GM18861 (cell line): ENCODE results near the gene NOL4L.
"Not testable (repeated sequence)": the region's sequence is repeated elsewhere in the genome, so short reads cannot be mapped to it uniquely, and the experiment has no call there.

Experiments
- ATAC-seq: cut with Tn5 transposase; IDR thresholded peaks from one replicate; pipeline ENCODE4 v1.9.1; 2021; ENCODE audit not compliant: unreplicated experiment

NOL4L gene

DNA sequence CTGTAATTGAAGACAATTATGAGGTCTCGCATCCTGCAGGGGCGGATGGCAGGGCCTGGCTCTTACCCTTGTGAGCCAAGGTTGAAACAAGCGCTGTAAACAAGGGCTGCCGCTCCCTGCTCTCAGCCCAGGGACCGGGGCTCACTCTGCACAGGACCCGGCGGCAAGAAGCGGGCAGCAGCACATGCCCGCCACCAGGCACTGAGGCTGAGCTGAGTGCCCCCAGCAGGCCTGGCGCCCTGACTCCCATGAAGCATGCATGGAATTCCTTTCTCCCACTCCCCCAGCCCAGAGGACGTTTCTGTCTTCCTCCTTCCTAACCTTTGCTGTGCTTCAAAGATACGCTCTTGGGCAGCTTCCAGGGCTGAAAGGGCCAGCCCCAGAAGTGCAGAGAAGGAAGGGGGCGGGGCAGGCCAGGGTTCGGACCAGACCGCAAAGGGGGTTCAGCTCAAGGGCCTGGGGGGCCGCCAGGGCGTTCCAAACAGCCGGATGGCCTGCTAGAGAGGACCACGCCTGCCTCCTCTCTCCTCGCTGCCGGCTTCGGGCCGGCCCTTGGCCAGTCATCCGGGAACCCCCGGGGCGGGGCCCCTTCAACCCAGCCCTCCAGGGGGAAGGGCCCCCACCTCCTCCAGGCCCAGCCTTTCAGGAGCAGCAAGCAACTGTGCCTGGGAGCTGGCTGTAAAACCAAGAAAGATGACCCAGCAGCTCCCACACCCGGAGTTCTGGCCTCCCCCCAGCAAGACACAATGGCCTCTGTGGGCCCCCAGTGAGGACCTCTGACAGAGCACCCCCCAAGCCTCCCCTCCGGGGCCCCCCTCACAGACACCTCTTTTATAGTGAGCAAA lies 109.9 kb downstream of the NOL4L start:
- ATAC-seq = no peak

GRCh38 chr20:32474717-32474966 lies 110.5 kb downstream of the NOL4L start:
- ATAC-seq = no peak

- ATAC-seq = no peak
Measured at GRCh38 chr20:32474009-32474716, 111.0 kb downstream of the NOL4L start.

GRCh38 chr20:32473231-32474008 lies 111.7 kb downstream of the NOL4L start:
- no peak for ATAC-seq

- ATAC-seq = no peak
Measured at GRCh38 chr20:32472581-32473207, 112.4 kb downstream of the NOL4L start.

- ATAC-seq = no peak
Measured at GRCh38 chr20:32470940-32471339, 114.2 kb downstream of the NOL4L start.

- no peak for ATAC-seq
Measured at GRCh38 chr20:32470025-32470861, 114.9 kb downstream of the NOL4L start.

- no peak for ATAC-seq
Measured at GRCh38 chr20:32468860-32469259, 116.3 kb downstream of the NOL4L start.

DNA sequence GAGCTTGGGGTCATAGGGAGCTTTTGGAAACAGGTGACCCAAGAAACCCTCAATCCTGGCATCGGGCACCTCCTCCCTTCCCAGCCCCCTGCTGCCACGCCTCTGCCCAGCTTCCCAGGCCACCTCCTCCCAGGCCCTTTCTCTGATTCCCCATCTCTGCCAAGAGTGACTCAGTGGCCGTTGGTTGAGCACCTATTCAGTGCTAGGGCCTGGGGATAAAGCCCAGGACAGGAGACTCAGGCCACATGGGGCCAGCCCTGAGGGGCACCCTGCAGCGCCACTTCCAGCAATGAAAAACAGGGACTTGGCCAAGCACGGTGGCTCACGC lies 116.9 kb downstream of the NOL4L start:
- ATAC-seq = no peak

DNA sequence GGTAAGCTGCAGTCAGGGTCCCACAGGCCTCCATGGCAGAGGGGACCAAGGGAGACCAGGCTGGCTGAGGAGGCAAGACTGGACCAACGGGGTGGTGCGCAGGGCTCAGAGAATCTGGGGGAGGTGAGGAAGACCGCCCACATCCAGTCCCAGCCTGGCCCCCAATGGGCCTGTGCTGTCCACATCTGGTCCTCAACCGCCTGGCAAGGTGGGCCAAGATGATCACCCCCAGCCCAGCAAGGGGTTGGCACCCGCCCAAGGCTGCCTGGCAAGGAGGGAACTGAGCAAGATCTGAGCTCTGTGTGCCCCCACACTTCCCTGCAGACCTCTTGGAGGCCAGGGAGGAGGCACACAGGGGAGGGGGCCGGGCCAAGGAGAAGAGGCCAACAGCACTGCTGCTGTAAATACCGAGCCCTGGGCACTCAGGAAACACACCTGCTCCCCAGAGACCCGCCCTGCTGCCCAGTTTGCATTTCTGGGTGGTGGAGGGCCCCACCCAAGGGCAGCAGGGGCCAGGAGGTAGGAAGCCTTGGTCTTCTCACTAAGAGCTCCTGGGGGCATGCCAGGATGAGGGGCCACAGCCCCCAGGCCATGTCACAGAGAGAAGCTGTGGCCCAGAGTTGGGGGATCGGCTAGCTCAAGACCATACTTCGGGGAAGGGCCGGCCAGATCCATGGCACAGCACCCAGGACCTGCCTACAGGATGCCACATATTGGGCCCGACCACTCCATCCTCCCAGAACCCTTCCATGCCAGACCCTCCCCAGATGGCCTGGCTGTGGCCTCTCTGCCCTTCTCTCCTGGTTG lies 117.4 kb downstream of the NOL4L start:
- ATAC-seq = no peak

DNA sequence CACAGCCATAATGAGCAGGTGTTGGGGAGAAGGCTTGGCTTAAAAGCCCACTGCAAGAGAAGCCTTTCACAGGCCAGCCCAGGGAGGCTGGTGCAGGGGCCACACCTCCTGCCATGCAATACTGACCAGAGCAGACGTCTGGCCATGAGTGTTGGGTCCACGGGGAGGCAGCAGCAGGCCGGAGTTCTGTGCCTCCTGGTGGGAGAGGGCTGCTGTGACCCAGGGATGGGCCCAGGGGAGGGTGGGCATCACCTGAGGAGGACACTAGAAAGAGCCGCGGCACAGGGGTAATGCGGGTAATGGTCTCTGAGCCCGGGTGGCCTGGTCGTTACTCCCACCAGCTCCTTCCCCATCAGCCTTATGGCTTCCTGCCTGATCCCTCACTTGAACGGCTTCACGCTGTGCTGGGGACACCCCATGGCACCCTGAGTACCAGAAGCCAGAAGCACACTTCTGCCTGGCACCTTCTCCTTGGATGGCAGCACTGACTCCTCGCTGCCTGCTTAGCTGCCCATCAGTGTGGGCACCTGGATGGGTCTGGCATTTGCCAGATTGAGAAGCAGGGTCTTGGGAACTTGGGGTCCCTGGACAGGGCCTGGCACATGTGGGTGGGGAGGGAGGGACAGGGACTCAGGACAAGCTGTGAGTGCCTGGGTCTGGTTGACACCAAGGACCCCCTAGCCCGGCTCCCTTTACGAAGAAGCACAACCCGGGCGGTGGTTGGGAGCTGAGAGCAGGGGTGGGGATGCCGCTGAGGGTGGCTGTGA lies 118.2 kb downstream of the NOL4L start:
- no peak for ATAC-seq

GRCh38 chr20:32465901-32466675 lies 119.0 kb downstream of the NOL4L start:
- ATAC-seq = not testable (repeated sequence)

DNA sequence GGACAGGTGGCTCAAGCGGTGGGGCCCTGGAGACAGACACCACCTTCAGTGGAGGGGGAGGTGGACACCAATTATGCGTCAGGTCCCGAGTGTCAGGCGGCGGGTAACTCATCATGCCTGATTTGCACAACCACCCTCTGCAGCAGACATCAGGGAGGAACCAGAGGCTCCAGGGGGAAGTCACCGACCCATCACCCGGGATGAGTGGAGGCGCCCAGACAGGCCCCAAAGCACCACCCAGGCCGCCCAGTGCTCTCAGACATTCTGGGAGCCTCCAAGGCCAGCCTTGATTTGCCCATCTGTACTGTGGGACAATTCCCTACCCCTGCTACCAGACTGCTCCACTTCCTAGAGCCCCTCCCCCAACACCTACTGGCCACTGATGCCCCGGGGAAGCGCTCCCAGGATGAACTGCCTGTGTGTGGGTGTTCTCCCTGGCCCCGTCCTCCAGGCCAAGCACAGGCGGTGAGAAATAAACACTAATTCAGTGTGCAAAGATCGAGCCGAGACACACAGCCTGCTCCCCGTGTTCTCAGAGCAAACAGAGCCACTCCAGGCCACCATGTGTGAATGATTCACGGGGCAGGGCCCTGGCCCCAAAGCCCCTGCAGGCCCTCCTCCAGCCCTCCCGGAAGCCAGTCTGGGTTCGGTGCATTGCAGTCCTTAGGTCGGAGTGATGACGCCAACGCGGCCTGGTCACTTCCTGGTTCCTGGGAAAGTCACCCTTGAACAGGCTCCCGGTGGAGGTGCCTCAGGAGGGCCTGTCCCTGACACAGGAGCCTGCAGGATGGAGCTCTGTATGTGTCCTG lies 119.8 kb downstream of the NOL4L start:
- ATAC-seq = no peak

DNA sequence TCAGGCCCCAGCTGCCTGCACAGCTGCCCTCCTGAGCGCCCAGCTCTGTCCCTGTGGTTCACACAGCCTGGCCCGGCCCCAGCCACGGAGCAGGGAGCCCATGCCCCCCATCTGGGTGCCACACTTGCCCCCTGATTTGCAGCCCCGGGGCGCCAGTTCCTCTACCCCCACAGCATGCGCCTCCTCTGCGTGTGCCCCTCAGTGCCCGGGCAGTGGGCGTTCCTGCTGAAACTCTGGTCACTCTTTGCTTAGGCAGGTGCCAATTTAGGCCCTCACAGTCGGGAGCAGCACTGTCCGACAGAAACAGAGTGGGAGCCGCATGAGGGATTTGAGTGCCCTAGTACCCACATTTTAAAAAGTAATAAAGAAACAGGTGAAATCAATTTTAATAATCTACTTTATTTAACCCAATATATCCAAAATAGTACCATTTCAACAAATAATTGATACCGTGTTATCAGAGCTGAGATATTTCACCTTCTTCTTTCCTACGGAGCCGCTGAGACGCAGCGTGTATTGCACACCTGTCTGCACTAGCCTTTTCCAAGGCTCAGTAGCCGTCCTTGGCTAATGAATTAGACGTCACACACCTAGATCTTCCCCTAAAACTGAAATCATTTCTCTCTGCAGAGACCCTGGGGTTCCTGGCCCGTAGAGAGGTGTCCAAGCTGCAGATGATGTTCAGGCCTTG lies 120.6 kb downstream of the NOL4L start:
- ATAC-seq = no peak

- ATAC-seq = no peak
Measured at GRCh38 chr20:32463642-32464400, 121.3 kb downstream of the NOL4L start.
